ENCODE data around the gene SAMHD1.

- TF ChIP-seq CTCF (IDR thresholded peaks at IDR 0.05) (no peak), POLR2A (IDR thresholded peaks at IDR 0.05) (no peak), EP300 (IDR thresholded peaks at IDR 0.05) (no peak)
Measured at GRCh38 chr20:36847710-36848040, 103.8 kb downstream of the SAMHD1 start.
